SK-N-SH treated with all-trans-retinoic acid at 6 μM for 48 hours (cell line): Measurements from ENCODE around the gene ESYT2.

Experiments used
- ARNTL ChIP-seq: fragments of 450-650 bp; formaldehyde crosslinking; IDR thresholded peaks from 2 replicates; pipeline ENCODE4 v1.5.0; 2020; ENCODE audit warnings: low read depth, mild to moderate bottlenecking, moderate library complexity, borderline replicate concordance
- RARB ChIP-seq: fragments of 250-450 bp; sonication (Bioruptor Pico); IDR thresholded peaks from 2 replicates; pipeline ENCODE4 v1.8.0; 2021; ENCODE audit warnings: mild to moderate bottlenecking, moderate library complexity
- TOX ChIP-seq: fragments of 250-450 bp; sonication (Bioruptor Pico); IDR thresholded peaks from 2 replicates; pipeline ENCODE4 v1.8.0; 2021; ENCODE audit warnings: mild to moderate bottlenecking, moderate library complexity, borderline replicate concordance
- ZFP30 ChIP-seq: fragments of 450-650 bp; formaldehyde crosslinking; IDR thresholded peaks from 2 replicates; pipeline ENCODE4 v1.5.0; 2022; ENCODE audit warnings: mild to moderate bottlenecking, moderate library complexity
- TF ChIP-seq, protein P1 (sequence below): fragments of 250-450 bp; sonication (Bioruptor Pico); IDR thresholded peaks from 2 replicates; pipeline ENCODE4 v1.8.0; 2020; ENCODE audit warnings: mild to moderate bottlenecking, moderate library complexity, borderline replicate concordance

DNA sequence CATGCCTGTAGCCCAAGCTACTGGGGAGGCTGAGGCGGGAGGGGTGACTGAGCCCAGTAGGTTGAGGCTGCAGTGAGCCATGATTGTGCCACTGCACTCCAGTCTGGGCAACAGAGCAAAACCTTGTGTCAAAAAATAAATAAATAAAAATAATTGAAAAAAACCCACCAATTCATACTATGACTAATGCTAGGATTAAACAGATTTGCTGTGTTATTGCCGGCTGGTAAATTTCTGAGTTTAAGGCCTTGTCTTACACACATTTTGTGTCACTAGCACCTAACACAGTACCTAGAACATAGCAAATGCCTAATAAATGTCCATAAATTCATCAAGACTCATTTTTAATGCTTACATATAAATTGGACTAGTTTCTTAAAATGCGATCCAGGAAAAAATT lies 8.7 kb downstream of the ESYT2 start:
- no peak for TF ChIP-seq TOX (CRISPR knock-in tag)
- no peak for TF ChIP-seq RARB (CRISPR knock-in tag)
- TF ChIP-seq, protein P1, sequence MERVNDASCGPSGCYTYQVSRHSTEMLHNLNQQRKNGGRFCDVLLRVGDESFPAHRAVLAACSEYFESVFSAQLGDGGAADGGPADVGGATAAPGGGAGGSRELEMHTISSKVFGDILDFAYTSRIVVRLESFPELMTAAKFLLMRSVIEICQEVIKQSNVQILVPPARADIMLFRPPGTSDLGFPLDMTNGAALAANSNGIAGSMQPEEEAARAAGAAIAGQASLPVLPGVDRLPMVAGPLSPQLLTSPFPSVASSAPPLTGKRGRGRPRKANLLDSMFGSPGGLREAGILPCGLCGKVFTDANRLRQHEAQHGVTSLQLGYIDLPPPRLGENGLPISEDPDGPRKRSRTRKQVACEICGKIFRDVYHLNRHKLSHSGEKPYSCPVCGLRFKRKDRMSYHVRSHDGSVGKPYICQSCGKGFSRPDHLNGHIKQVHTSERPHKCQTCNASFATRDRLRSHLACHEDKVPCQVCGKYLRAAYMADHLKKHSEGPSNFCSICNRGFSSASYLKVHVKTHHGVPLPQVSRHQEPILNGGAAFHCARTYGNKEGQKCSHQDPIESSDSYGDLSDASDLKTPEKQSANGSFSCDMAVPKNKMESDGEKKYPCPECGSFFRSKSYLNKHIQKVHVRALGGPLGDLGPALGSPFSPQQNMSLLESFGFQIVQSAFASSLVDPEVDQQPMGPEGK = no peak
- TF ChIP-seq ZFP30 (CRISPR knock-in tag) = no peak
- no peak for TF ChIP-seq ARNTL (CRISPR knock-in tag)
